ENCODE measurements around the gene TMEM126B. TPM values are rescaled to one million over a fixed set of nuclear protein-coding genes. Genes with fewer than 3 reads are reported as not detected.

The TMEM126B gene
- total RNA-seq, 3 donors from 2014 or later (not counting 1 experiment from before 2014, with no cell fraction given), result 29.4 to 38.6 (median 31.2) TPM

DNA sequence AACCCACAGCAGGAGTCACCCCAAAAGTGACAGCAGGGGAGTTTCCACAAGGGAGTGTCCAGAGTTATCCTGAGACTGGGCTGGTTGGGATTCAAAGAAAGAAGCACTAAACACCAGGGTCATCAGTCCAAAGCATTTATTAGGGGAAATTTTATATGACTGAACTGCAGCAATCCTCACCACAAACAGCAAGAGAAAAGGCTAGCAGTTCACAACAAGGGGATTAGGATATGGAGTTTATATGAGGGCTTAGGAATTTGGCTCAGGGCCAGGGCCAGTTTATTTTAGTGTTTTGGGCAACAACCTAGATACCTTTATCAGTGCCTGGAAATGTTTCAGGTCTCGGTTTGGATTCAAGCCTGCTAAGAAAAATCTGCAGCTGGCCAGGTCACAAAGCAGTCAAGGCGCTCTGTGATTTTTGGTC, 14.8 kb downstream of the TMEM126B start:
- Mint-ChIP-seq H3K27me3 (ENCODE audit: low read depth in 2 of 2) (peaks cover 30 to 42% of the 10 kb centered on the region in 2 donors), H3K4me1 (peaks cover 14% of the 10 kb centered on the region in 2 donors), H3K36me3 (no peaks in the 10 kb centered on the region), H3K4me3 (no peak overlapping the region), H3K27ac (no peak overlapping the region), H3K9me3 (no peaks in the 10 kb centered on the region)
- no peaks in the 10 kb centered on the region for H3K9me3 ChIP-seq (ENCODE audit: control insufficient read depth, insufficient read depth, low read length)
- TF ChIP-seq CTCF (IDR thresholded peaks at IDR 0.05), result no peak
- no peak overlapping the region for H3K27ac ChIP-seq (ENCODE audit: low read length)
- ATAC-seq, result no peak
- no peak for DNase-seq
- H3K36me3 ChIP-seq (ENCODE audit: control insufficient read depth, insufficient read depth, low read length), result no peaks in the 10 kb centered on the region
- H3K4me1 ChIP-seq (ENCODE audit: control insufficient read depth, insufficient read depth, low read length), result peaks cover 5% of the 10 kb centered on the region
- intact Hi-C loops (cut with micrococcal nuclease), result no loop called here
- no peak overlapping the region for H3K4me3 ChIP-seq (ENCODE audit: low read length)
- WGBS (ENCODE audit: insufficient coverage), result 83% methylated on average over 2 of the region's 2 CpGs
- H3K27me3 ChIP-seq (ENCODE audit: control insufficient read depth, insufficient read depth, low read length), result peaks cover 10% of the 10 kb centered on the region

GRCh38 chr11:85647078-85647477, 18.7 kb downstream of the TMEM126B start:
- no peak for TF ChIP-seq CTCF (IDR thresholded peaks at IDR 0.05)
- H3K4me3 ChIP-seq (ENCODE audit: low read length), result peak overlapping the region; percentile 79

GRCh38 chr11:85647604-85648299, 19.4 kb downstream of the TMEM126B start, which contains the start of gene TMEM126A:
Gene TMEM126A (plus strand): TSS chr11:85647967. CDS start chr11:85650256, 2,289 bp downstream.
- no peaks in the 10 kb centered on the region for H3K9me3 Mint-ChIP-seq
- Histone ChIP-seq H3K36me3 (ENCODE audit: control insufficient read depth, insufficient read depth, low read length) (peaks cover 2% of the 10 kb centered on the region), H3K4me1 (ENCODE audit: control insufficient read depth, insufficient read depth, low read length) (peaks cover 8% of the 10 kb centered on the region), H3K27me3 (ENCODE audit: control insufficient read depth, insufficient read depth, low read length) (peaks cover 10% of the 10 kb centered on the region), H3K27ac (ENCODE audit: low read length) (peak within 1 kb of the TSS; percentile 68), H3K9me3 (ENCODE audit: control insufficient read depth, insufficient read depth, low read length) (no peaks in the 10 kb centered on the region), H3K4me3 (ENCODE audit: low read length) (peak within 1 kb of the TSS; percentile 79)
- H3K27ac Mint-ChIP-seq, result peak within 1 kb of the TSS; percentile 94 to 98
- TF ChIP-seq CTCF (IDR thresholded peaks at IDR 0.05), result no peak
- peak; percentile 99 to 100 (median 99) for ATAC-seq
- WGBS (ENCODE audit: insufficient coverage), result under 1% methylated on average over 33 of the region's 33 CpGs
- H3K36me3 Mint-ChIP-seq, result no peaks in the 10 kb centered on the region
- DNase-seq, result peak; percentile 86 to 94
- H3K27me3 Mint-ChIP-seq (ENCODE audit: low read depth in 2 of 2), result peaks cover 25 to 31% of the 10 kb centered on the region in 2 donors
- peaks cover 27 to 28% of the 10 kb centered on the region in 2 donors for H3K4me1 Mint-ChIP-seq
- intact Hi-C loops (cut with micrococcal nuclease), result loop anchor here (1.0 to 5.0 kb wide), 4 partner anchors 17 to 165 kb away; partner anchors contain the start of genes SYTL2 and TMEM126B
- H3K4me3 Mint-ChIP-seq, result peak within 1 kb of the TSS; percentile 100

More at GRCh38 chr11:85647078-85647477, 18.7 kb downstream of the TMEM126B start:
- Histone ChIP-seq H3K4me1 (ENCODE audit: control insufficient read depth, insufficient read depth, low read length) (peaks cover 8% of the 10 kb centered on the region), H3K9me3 (ENCODE audit: control insufficient read depth, insufficient read depth, low read length) (no peaks in the 10 kb centered on the region), H3K27ac (ENCODE audit: low read length) (peak overlapping the region; percentile 68), H3K27me3 (ENCODE audit: control insufficient read depth, insufficient read depth, low read length) (peaks cover 10% of the 10 kb centered on the region), H3K36me3 (ENCODE audit: control insufficient read depth, insufficient read depth, low read length) (no peaks in the 10 kb centered on the region)
- H3K27me3 Mint-ChIP-seq (ENCODE audit: low read depth in 2 of 2), result peaks cover 28 to 37% of the 10 kb centered on the region in 2 donors
- ATAC-seq (no peak), DNase-seq (peak in 1 of 2 donors; percentile 14)
- no peaks in the 10 kb centered on the region for H3K36me3 Mint-ChIP-seq
- WGBS (ENCODE audit: insufficient coverage), result 35% methylated on average over 2 of the region's 2 CpGs
- H3K4me3 Mint-ChIP-seq, result peak overlapping the region; percentile 100
- H3K4me1 Mint-ChIP-seq, result peaks cover 20 to 22% of the 10 kb centered on the region in 2 donors
- intact Hi-C loops (cut with micrococcal nuclease), result loop anchor here (1.0 to 5.0 kb wide), 4 partner anchors 17 to 165 kb away; partner anchors contain the start of genes SYTL2 and TMEM126B
- H3K9me3 Mint-ChIP-seq, result no peaks in the 10 kb centered on the region
- peak overlapping the region; percentile 94 to 98 for H3K27ac Mint-ChIP-seq

All from natural killer cell (primary cell).